HCT116 (cell line): ENCODE data around the gene SLC9C2. TPM values are rescaled to one million over a fixed set of nuclear protein-coding genes. Genes with fewer than 3 reads are reported as not detected.

ENCODE experiments used
- ATAC-seq: fragments of 200-7000 bp; cut with Tn5 transposase; 2 replicates; pipeline ENCODE4 v1.9.1; 2020; ENCODE audit warnings: mild to moderate bottlenecking, moderate library complexity
- BruUV-seq: library from RNA; stranded (reverse); fragments of 400-500 nt; replicated peaks from 2 replicates; lab custom pipeline; 2021; lab: Mats Ljungman, UMichigan
- CTCF ChIA-PET: fragments of 300-600 bp; sonication (Branson Sonifier 250); formaldehyde crosslinking; loops from one replicate; lab custom pipeline; 2021; ENCODE audit warnings: antibody characterized with exemption; lab: Charles Lee
- POLR2A ChIA-PET: fragments of 300-600, 350-600 bp; sonication (Branson Sonifier 250); formaldehyde crosslinking; loops from one replicate; lab custom pipeline; 2021; ENCODE audit warnings: antibody characterized with exemption; lab: Charles Lee
- RAD21 ChIA-PET, 2 experiments: fragments of 300-600 bp; sonication (Branson Sonifier 250); formaldehyde crosslinking; loops; one replicate each; lab custom pipeline; 2023; ENCODE audit warnings: low total read pairs in 2 of 2; ENCODE audit not compliant: uncharacterized antibody in 2 of 2, unreplicated experiment in 2 of 2, low non-redundant PET in 1 of 2; lab: Charles Lee
- DNase-seq: peaks from one replicate; pipeline ENCODE4 v3.0.0-alpha.2; 2010; ENCODE audit warnings: low read depth, low spot score
- H2AFZ ChIP-seq: fragments of 200-600 bp; shearing (Covaris generic), sonication (generic); 2 replicates; pipeline ENCODE4 v1.6.1; 2017; ENCODE audit warnings: low read depth, mixed run types, mixed read lengths, antibody characterized with exemption, low read length; ENCODE audit not compliant: poor library complexity, severe bottlenecking
- H3K27ac ChIP-seq: 2 replicates; pipeline ENCODE4 v1.5.1; 2012; ENCODE audit warnings: low read depth, low read length
- H3K27me3 ChIP-seq: fragments of 200-600 bp; sonication (generic); 2 replicates; pipeline ENCODE4 v1.6.1; 2016; ENCODE audit warnings: mixed run types, low read length, mixed read lengths; ENCODE audit not compliant: insufficient read depth
- H3K36me3 ChIP-seq, 2 experiments: fragments of 200-500 bp in 1 of 2; fragments of 200-600 bp in 1 of 2; sonication (Bioruptor generic) in 1 of 2; sonication (generic) in 1 of 2; 2 replicates each; pipeline versions ENCODE4 v1.5.1 to v1.6.1; 2014 to 2016; ENCODE audit warnings: low read length in 2 of 2, inconsistent platforms in 1 of 2, mixed read lengths in 1 of 2, mixed run types in 1 of 2; ENCODE audit not compliant: insufficient read depth in 2 of 2, control insufficient read depth in 1 of 2
- H3K4me1 ChIP-seq, 2 experiments: fragments of 200-600 bp in 1 of 2; sonication (generic) in 1 of 2; 2 replicates each; pipeline versions ENCODE4 v1.5.1 to v1.6.1; 2012 to 2017; ENCODE audit warnings: low read length in 2 of 2, inconsistent platforms in 1 of 2, mild to moderate bottlenecking in 1 of 2, mixed read lengths in 1 of 2, mixed run types in 1 of 2, moderate library complexity in 1 of 2; ENCODE audit not compliant: insufficient read depth in 2 of 2, control insufficient read depth in 1 of 2
- H3K4me2 ChIP-seq: fragments of 200-600 bp; sonication (generic); 2 replicates; pipeline ENCODE4 v1.6.1; 2017; ENCODE audit warnings: mixed run types, low read length, mixed read lengths
- H3K4me3 ChIP-seq, 2 experiments: fragments of 200-600 bp in 1 of 2; sonication (generic) in 1 of 2; replicated peaks in 1 of 2; 2 replicates each; pipeline ENCODE4 v1.5.1; 2011 to 2016; ENCODE audit warnings: low read length in 2 of 2, control low read depth in 1 of 2, low read depth in 1 of 2, mild to moderate bottlenecking in 1 of 2, mixed read lengths in 1 of 2, mixed run types in 1 of 2
- H3K79me2 ChIP-seq: fragments of 200-600 bp; sonication (generic); 2 replicates; pipeline ENCODE4 v1.6.1; 2017; ENCODE audit warnings: mild to moderate bottlenecking, mixed run types, low read length, moderate library complexity, mixed read lengths; ENCODE audit not compliant: insufficient read depth
- H3K9ac ChIP-seq: fragments of 200-600 bp; sonication (generic); 2 replicates; pipeline ENCODE4 v1.6.1; 2016; ENCODE audit warnings: low read length, mixed read lengths
- H3K9me2 ChIP-seq: fragments of 200-600 bp; sonication (generic), shearing (Covaris generic); 2 replicates; pipeline ENCODE4 v1.6.1; 2017; ENCODE audit warnings: mixed run types, mild to moderate bottlenecking, moderate library complexity; ENCODE audit not compliant: insufficient read depth
- H3K9me3 ChIP-seq, 2 experiments: fragments of 200-500 bp in 1 of 2; fragments of 200-600 bp in 1 of 2; sonication (Bioruptor generic) in 1 of 2; sonication (generic) in 1 of 2; 2 replicates each; pipeline ENCODE4 v1.6.1; 2014 to 2017; ENCODE audit warnings: low read length in 2 of 2, mixed read lengths in 2 of 2, inconsistent platforms in 1 of 2, low read depth in 1 of 2, mild to moderate bottlenecking in 1 of 2, mixed run types in 1 of 2, moderate library complexity in 1 of 2; ENCODE audit not compliant: control insufficient read depth in 1 of 2, insufficient read depth in 1 of 2
- H4K20me1 ChIP-seq: fragments of 200-600 bp; sonication (generic), shearing (Covaris generic); 2 replicates; pipeline ENCODE4 v1.6.1; 2017; ENCODE audit warnings: mixed run types, mild to moderate bottlenecking, moderate library complexity; ENCODE audit not compliant: insufficient read depth
- EZH2 ChIP-seq: fragments of 200-600 bp; sonication (generic); IDR thresholded peaks from 2 replicates; pipeline ENCODE4 v1.6.1; 2017; ENCODE audit warnings: antibody characterized with exemption, mixed run types
- FOSL1 ChIP-seq: IDR thresholded peaks from 2 replicates; pipeline ENCODE4 v1.6.1; 2012; ENCODE audit warnings: low read depth
- JUND ChIP-seq: IDR thresholded peaks from 2 replicates; pipeline ENCODE4 v1.6.1; 2012
- POLR2A ChIP-seq: IDR thresholded peaks from 2 replicates; pipeline ENCODE4 v1.7.0; 2011; ENCODE audit warnings: borderline replicate concordance; ENCODE audit not compliant: insufficient read depth, insufficient read length; ENCODE audit errors: extremely low read depth
- SP1 ChIP-seq: IDR thresholded peaks from 2 replicates; pipeline ENCODE4 v1.6.1; 2012; ENCODE audit warnings: low read depth
- SRF ChIP-seq: IDR thresholded peaks from 2 replicates; pipeline ENCODE4 v1.6.1; 2012; ENCODE audit warnings: low read depth
- YY1 ChIP-seq: IDR thresholded peaks from 2 replicates; pipeline ENCODE4 v1.6.1; 2011; ENCODE audit warnings: low read length, low read depth, moderate library complexity, mild to moderate bottlenecking; ENCODE audit not compliant: insufficient replicate concordance; ENCODE audit errors: extremely low read depth
- ZFX ChIP-seq: fragments of 450-650 bp; IDR thresholded peaks from 2 replicates; pipeline ENCODE4 v1.6.1; 2017
- intact Hi-C: fragments of 100-400 bp; cut with micrococcal nuclease; formaldehyde crosslinking; loops from 2 replicates; pipeline ENCODE4 v1.10.0; 2022
- total RNA-seq: library from RNA; stranded (reverse); gene quantifications from one replicate; pipeline ENCODE4 v1.2.1, GENCODE V29; 2021; ENCODE audit not compliant: unreplicated experiment
- TF ChIP-seq, protein P1 (sequence below): IDR thresholded peaks from 2 replicates; pipeline ENCODE4 v1.6.1; 2011; ENCODE audit warnings: mild to moderate bottlenecking, low read length, moderate library complexity; ENCODE audit not compliant: insufficient replicate concordance; ENCODE audit errors: extremely low read depth
- TF ChIP-seq, protein P2 (sequence below): IDR thresholded peaks from 2 replicates; pipeline ENCODE4 v1.6.1; 2012; ENCODE audit warnings: low read depth
- TF ChIP-seq, protein P3 (sequence below): IDR thresholded peaks from 2 replicates; pipeline ENCODE4 v1.6.1; 2012

Gene SLC9C2
- total RNA-seq, 1 experiment from 2014 or later = not detected

DNA sequence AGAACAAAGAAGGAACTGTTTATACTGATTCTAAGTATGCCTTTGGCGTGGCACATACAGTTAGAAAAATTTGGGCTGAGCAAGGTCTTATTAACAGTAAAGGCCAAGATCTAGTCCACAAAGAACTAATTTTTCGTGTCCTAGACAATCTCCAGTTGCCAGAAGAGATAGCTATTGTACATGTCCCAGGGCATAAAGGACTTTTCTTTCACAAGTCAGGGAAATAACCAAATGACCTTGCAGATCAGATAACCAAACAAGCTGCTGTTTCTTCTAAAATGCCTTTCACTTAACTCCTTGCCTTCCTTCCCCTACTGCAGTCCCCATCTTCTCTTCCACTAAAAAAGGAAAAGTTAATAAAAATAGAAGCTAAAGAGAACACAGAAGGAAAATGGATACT lies 36.2 kb upstream of the SLC9C2 start:
- DNase-seq (no peak), ATAC-seq (no peak)
- H3K9me3 ChIP-seq = 0 out of 4 replicates have a peak, but pooled peaks cover 0 to 4% of the 10 kb centered on the region in 2 experiments
- TF ChIP-seq SRF (no peak), ZFX (no peak), POLR2A (no peak), YY1 (no peak), SP1 (no peak), EZH2 (no peak), FOSL1 (no peak), JUND (no peak)
- TF ChIP-seq, protein P1, sequence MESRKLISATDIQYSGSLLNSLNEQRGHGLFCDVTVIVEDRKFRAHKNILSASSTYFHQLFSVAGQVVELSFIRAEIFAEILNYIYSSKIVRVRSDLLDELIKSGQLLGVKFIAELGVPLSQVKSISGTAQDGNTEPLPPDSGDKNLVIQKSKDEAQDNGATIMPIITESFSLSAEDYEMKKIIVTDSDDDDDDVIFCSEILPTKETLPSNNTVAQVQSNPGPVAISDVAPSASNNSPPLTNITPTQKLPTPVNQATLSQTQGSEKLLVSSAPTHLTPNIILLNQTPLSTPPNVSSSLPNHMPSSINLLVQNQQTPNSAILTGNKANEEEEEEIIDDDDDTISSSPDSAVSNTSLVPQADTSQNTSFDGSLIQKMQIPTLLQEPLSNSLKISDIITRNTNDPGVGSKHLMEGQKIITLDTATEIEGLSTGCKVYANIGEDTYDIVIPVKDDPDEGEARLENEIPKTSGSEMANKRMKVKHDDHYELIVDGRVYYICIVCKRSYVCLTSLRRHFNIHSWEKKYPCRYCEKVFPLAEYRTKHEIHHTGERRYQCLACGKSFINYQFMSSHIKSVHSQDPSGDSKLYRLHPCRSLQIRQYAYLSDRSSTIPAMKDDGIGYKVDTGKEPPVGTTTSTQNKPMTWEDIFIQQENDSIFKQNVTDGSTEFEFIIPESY = no peak
- TF ChIP-seq, protein P2, sequence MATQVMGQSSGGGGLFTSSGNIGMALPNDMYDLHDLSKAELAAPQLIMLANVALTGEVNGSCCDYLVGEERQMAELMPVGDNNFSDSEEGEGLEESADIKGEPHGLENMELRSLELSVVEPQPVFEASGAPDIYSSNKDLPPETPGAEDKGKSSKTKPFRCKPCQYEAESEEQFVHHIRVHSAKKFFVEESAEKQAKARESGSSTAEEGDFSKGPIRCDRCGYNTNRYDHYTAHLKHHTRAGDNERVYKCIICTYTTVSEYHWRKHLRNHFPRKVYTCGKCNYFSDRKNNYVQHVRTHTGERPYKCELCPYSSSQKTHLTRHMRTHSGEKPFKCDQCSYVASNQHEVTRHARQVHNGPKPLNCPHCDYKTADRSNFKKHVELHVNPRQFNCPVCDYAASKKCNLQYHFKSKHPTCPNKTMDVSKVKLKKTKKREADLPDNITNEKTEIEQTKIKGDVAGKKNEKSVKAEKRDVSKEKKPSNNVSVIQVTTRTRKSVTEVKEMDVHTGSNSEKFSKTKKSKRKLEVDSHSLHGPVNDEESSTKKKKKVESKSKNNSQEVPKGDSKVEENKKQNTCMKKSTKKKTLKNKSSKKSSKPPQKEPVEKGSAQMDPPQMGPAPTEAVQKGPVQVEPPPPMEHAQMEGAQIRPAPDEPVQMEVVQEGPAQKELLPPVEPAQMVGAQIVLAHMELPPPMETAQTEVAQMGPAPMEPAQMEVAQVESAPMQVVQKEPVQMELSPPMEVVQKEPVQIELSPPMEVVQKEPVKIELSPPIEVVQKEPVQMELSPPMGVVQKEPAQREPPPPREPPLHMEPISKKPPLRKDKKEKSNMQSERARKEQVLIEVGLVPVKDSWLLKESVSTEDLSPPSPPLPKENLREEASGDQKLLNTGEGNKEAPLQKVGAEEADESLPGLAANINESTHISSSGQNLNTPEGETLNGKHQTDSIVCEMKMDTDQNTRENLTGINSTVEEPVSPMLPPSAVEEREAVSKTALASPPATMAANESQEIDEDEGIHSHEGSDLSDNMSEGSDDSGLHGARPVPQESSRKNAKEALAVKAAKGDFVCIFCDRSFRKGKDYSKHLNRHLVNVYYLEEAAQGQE = no peak
- TF ChIP-seq, protein P3, sequence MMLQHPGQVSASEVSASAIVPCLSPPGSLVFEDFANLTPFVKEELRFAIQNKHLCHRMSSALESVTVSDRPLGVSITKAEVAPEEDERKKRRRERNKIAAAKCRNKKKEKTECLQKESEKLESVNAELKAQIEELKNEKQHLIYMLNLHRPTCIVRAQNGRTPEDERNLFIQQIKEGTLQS = no peak
- ChIA-PET CTCF (no interaction called here), RAD21 (no interaction called here), POLR2A (no interaction called here)
- H2AFZ ChIP-seq = no peak overlapping the region
- no peaks in the 10 kb centered on the region for H3K36me3 ChIP-seq
- H3K27ac ChIP-seq = no peak overlapping the region
- H3K9me2 ChIP-seq = no peaks in the 10 kb centered on the region
- H3K79me2 ChIP-seq = no peaks in the 10 kb centered on the region
- BruUV-seq = no TSS peak
- no peak overlapping the region for H3K4me3 ChIP-seq
- no peaks in the 10 kb centered on the region for H3K4me1 ChIP-seq
- H3K9ac ChIP-seq = no peak overlapping the region
- intact Hi-C loops = no loop called here
- no peak overlapping the region for H3K4me2 ChIP-seq
- H3K27me3 ChIP-seq = no peaks in the 10 kb centered on the region
- no peaks in the 10 kb centered on the region for H4K20me1 ChIP-seq
